H9 (cell line): Measurements from ENCODE around the gene CRNKL1. TPM values are rescaled to one million over a fixed set of nuclear protein-coding genes. Genes with fewer than 3 reads are reported as not detected.

Experiments
- DNase-seq: peaks from one replicate; pipeline ENCODE4 v3.0.0-alpha.2; 2017
- H2AFZ ChIP-seq: one replicate; pipeline ENCODE4 v1.6.1; 2013; ENCODE audit warnings: mild to moderate bottlenecking, low read length, control low read depth, moderate library complexity
- H2AK5ac ChIP-seq: 2 replicates; pipeline ENCODE4 v1.6.1; 2013; ENCODE audit warnings: low read length, control low read depth, mixed read lengths; ENCODE audit not compliant: insufficient read length
- H2BK120ac ChIP-seq: one replicate; pipeline ENCODE4 v1.6.1; 2013; ENCODE audit warnings: low read depth, mild to moderate bottlenecking, low read length, control low read depth, inconsistent platforms; ENCODE audit not compliant: poor library complexity, severe bottlenecking
- H2BK12ac ChIP-seq: 2 replicates; pipeline ENCODE4 v1.6.1; 2013; ENCODE audit warnings: low read length, control low read depth, mixed read lengths, low read depth; ENCODE audit not compliant: insufficient read length
- H2BK15ac ChIP-seq: 2 replicates; pipeline ENCODE4 v1.6.1; 2013; ENCODE audit warnings: low read depth, low read length, control low read depth
- H2BK20ac ChIP-seq: one replicate; pipeline ENCODE4 v1.6.1; 2013; ENCODE audit warnings: low read depth, mild to moderate bottlenecking, low read length, control low read depth, inconsistent platforms; ENCODE audit not compliant: poor library complexity, severe bottlenecking
- H2BK5ac ChIP-seq: 2 replicates; pipeline ENCODE4 v1.6.1; 2013; ENCODE audit warnings: low read length, control low read depth, mixed read lengths; ENCODE audit not compliant: insufficient read length
- H3K14ac ChIP-seq: 2 replicates; pipeline ENCODE4 v1.6.1; 2013; ENCODE audit warnings: low read length, control low read depth; ENCODE audit not compliant: insufficient read depth
- H3K18ac ChIP-seq: 2 replicates; pipeline ENCODE4 v1.6.1; 2013; ENCODE audit warnings: low read depth, mild to moderate bottlenecking, mixed read lengths, low read length, control low read depth; ENCODE audit not compliant: insufficient read length
- H3K23ac ChIP-seq: 2 replicates; pipeline ENCODE4 v1.6.1; 2013; ENCODE audit warnings: low read length, control low read depth, mixed read lengths, low read depth; ENCODE audit not compliant: insufficient read length
- H3K23me2 ChIP-seq: 2 replicates; pipeline ENCODE4 v1.6.1; 2013; ENCODE audit warnings: low read depth, mild to moderate bottlenecking, mixed read lengths, low read length, control low read depth; ENCODE audit not compliant: insufficient read length, poor library complexity, severe bottlenecking
- H3K27ac ChIP-seq: 2 replicates; pipeline ENCODE4 v1.5.1; 2013; ENCODE audit warnings: low read length, control low read depth, mixed read lengths, low read depth; ENCODE audit not compliant: insufficient read length
- H3K27me3 ChIP-seq: 2 replicates; pipeline ENCODE4 v1.6.1; 2013; ENCODE audit warnings: low read length, control low read depth, inconsistent platforms; ENCODE audit not compliant: insufficient read depth
- H3K4ac ChIP-seq: 2 replicates; pipeline ENCODE4 v1.6.1; 2013; ENCODE audit warnings: low read depth, mild to moderate bottlenecking, control low read depth, inconsistent platforms, low read length, moderate library complexity
- H3K4me1 ChIP-seq: 2 replicates; pipeline ENCODE4 v1.6.1; 2013; ENCODE audit warnings: low read length, control low read depth, inconsistent platforms; ENCODE audit not compliant: insufficient read depth
- H3K4me2 ChIP-seq: 2 replicates; pipeline ENCODE4 v1.6.1; 2013; ENCODE audit warnings: low read length, control low read depth, mixed read lengths; ENCODE audit not compliant: insufficient read length, insufficient read depth
- H3K56ac ChIP-seq: 2 replicates; pipeline ENCODE4 v1.6.1; 2013; ENCODE audit warnings: low read depth, mild to moderate bottlenecking, mixed read lengths, low read length, control low read depth; ENCODE audit not compliant: insufficient read length
- H3K79me1 ChIP-seq: 2 replicates; pipeline ENCODE4 v1.6.1; 2013; ENCODE audit warnings: low read depth, mild to moderate bottlenecking, moderate library complexity, low read length, control low read depth, inconsistent platforms; ENCODE audit not compliant: insufficient read depth, poor library complexity, severe bottlenecking
- H3K79me2 ChIP-seq: 2 replicates; pipeline ENCODE4 v1.6.1; 2013; ENCODE audit warnings: low read length, control low read depth, inconsistent platforms; ENCODE audit not compliant: insufficient read depth
- H3K9ac ChIP-seq: 2 replicates; pipeline ENCODE4 v1.6.1; 2013; ENCODE audit warnings: low read length, control low read depth, mixed read lengths; ENCODE audit not compliant: insufficient read length; ENCODE audit errors: extremely low read depth
- H3K9me3 ChIP-seq: one replicate; pipeline ENCODE4 v1.6.1; 2013; ENCODE audit warnings: low read depth, low read length, inconsistent platforms; ENCODE audit not compliant: control insufficient read depth
- H3T11ph ChIP-seq: one replicate; pipeline ENCODE4 v1.6.1; 2013; ENCODE audit warnings: mild to moderate bottlenecking, low read length, control low read depth, inconsistent platforms
- H4K20me1 ChIP-seq: one replicate; pipeline ENCODE4 v1.6.1; 2013; ENCODE audit not compliant: control insufficient read depth, insufficient read length, insufficient read depth
- H4K5ac ChIP-seq: 2 replicates; pipeline ENCODE4 v1.6.1; 2013; ENCODE audit warnings: low read depth, mild to moderate bottlenecking, mixed read lengths, low read length, control low read depth; ENCODE audit not compliant: insufficient read length
- H4K8ac ChIP-seq: replicated peaks from 2 replicates; pipeline ENCODE4 v1.6.1; 2013; ENCODE audit warnings: low read length, control low read depth, mixed read lengths, low read depth; ENCODE audit not compliant: insufficient read length
- H4K91ac ChIP-seq: 2 replicates; pipeline ENCODE4 v1.6.1; 2013; ENCODE audit warnings: low read depth, mild to moderate bottlenecking, moderate library complexity, mixed read lengths, low read length, control low read depth; ENCODE audit not compliant: insufficient read length
- H3K27ac Mint-ChIP-seq, 3 experiments: 2 replicates in 2 of 3; 3 replicates in 1 of 3; pipeline ENCODE4 v1.8.0; 2020 to 2021; ENCODE audit warnings: mixed read lengths in 3 of 3, mild to moderate bottlenecking in 1 of 3, moderate library complexity in 1 of 3
- H3K27me3 Mint-ChIP-seq: 2 replicates; pipeline ENCODE4 v1.8.0; 2021; ENCODE audit warnings: low read depth, mild to moderate bottlenecking, moderate library complexity, mixed read lengths
- H3K36me3 Mint-ChIP-seq, 3 experiments: 2 replicates in 2 of 3; 3 replicates in 1 of 3; pipeline ENCODE4 v1.8.0; 2020 to 2021; ENCODE audit warnings: low read depth in 3 of 3, mixed read lengths in 3 of 3; ENCODE audit not compliant: insufficient read depth in 1 of 3
- H3K4me1 Mint-ChIP-seq, 2 experiments: 2 replicates each; pipeline ENCODE4 v1.8.0; 2020; ENCODE audit warnings: mixed read lengths in 2 of 2
- H3K4me3 Mint-ChIP-seq, 2 experiments: 2 replicates in 1 of 2; 3 replicates in 1 of 2; pipeline ENCODE4 v1.8.0; 2020 to 2021; ENCODE audit warnings: mild to moderate bottlenecking in 2 of 2, mixed read lengths in 2 of 2, moderate library complexity in 1 of 2
- H3K9me3 Mint-ChIP-seq, 2 experiments: 2 replicates in 1 of 2; 3 replicates in 1 of 2; pipeline ENCODE4 v1.8.0; 2020; ENCODE audit warnings: mild to moderate bottlenecking in 2 of 2, mixed read lengths in 2 of 2, moderate library complexity in 1 of 2
- WGBS: extraction: QIAGEN DNeasy Blood & Tissue Kit; methylation state at CpG from one replicate; pipeline ENCODE4 v1.1.7; 2013; ENCODE audit warnings: missing lambda C conversion rate, low lambda C conversion rate, mixed read lengths; ENCODE audit not compliant: insufficient read length; ENCODE audit errors: extremely low coverage; 5-methylcytosine and 5-hydroxymethylcytosine counted together
- total RNA-seq: library from RNA; stranded (reverse); gene quantifications from 2 replicates; pipeline ENCODE4 v1.2.1, GENCODE V29; 2021
- TF ChIP-seq, protein P1 (sequence below): fragments of 200-600 bp; sonication (generic); conservative IDR thresholded peaks from 3 replicates; pipeline ENCODE4 v1.8.0; 2021; ENCODE audit warnings: antibody characterized with exemption, mild to moderate bottlenecking

CRNKL1 gene
- total RNA-seq, 1 experiment from 2014 or later, result 30.2 TPM

DNA sequence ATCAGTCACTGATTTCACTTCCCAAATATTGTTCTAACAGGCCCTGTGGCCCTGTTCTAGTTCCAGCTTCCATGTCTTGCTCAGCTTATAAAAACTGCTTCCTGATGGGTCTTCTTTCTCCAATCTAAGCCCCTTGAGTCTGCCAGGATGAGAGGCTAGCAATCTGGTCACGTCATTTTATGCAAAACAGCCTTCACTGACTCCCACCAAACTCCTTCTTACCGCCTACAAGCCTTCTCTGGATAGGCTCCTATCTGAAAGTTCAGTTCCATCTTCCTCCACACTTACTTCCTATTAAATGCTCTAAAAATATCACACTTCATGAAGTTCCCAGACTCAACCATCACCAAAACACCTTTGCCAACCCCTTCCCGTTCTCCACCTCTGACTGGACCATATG lies 15.5 kb downstream of the CRNKL1 start:
- Mint-ChIP-seq H3K27me3 (no peaks in the 10 kb centered on the region), H3K27ac (no peak overlapping the region), H3K4me3 (no peak overlapping the region), H3K4me1 (peaks cover 5% of the 10 kb centered on the region in 2 experiments), H3K36me3 (peaks cover 19 to 89% (median 69%) of the 10 kb centered on the region in 3 experiments; a peak in 5 of 7 replicates), H3K9me3 (no peaks in the 10 kb centered on the region)
- Histone ChIP-seq H2BK12ac (no peak overlapping the region), H3K27ac (no peak overlapping the region), H3K9me3 (no peaks in the 10 kb centered on the region), H2BK20ac (no peak overlapping the region), H3K4ac (no peak overlapping the region), H3K18ac (no peak overlapping the region), H3K4me1 (no peaks in the 10 kb centered on the region; the same call in 1 of the 2 replicates), H3K23ac (no peak overlapping the region), H4K8ac (no peak overlapping the region), H3K79me2 (no peaks in the 10 kb centered on the region), H3K4me2 (no peak overlapping the region), H3K23me2 (no peaks in the 10 kb centered on the region), H3K9ac (no peak overlapping the region), H4K91ac (no peak overlapping the region), H3K79me1 (no peaks in the 10 kb centered on the region), H2BK15ac (no peak overlapping the region), H2AFZ (no peak overlapping the region), H3K56ac (no peak overlapping the region), H4K5ac (no peak overlapping the region), H2AK5ac (no peak overlapping the region), H2BK5ac (no peak overlapping the region), H2BK120ac (no peak overlapping the region), H3K14ac (no peak overlapping the region), H4K20me1 (no peaks in the 10 kb centered on the region), H3T11ph (no peak overlapping the region), H3K27me3 (no peaks in the 10 kb centered on the region)
- no peak for DNase-seq
- WGBS, result no CpG with 5 or more reads among the region's 3 CpGs
- TF ChIP-seq, protein P1, sequence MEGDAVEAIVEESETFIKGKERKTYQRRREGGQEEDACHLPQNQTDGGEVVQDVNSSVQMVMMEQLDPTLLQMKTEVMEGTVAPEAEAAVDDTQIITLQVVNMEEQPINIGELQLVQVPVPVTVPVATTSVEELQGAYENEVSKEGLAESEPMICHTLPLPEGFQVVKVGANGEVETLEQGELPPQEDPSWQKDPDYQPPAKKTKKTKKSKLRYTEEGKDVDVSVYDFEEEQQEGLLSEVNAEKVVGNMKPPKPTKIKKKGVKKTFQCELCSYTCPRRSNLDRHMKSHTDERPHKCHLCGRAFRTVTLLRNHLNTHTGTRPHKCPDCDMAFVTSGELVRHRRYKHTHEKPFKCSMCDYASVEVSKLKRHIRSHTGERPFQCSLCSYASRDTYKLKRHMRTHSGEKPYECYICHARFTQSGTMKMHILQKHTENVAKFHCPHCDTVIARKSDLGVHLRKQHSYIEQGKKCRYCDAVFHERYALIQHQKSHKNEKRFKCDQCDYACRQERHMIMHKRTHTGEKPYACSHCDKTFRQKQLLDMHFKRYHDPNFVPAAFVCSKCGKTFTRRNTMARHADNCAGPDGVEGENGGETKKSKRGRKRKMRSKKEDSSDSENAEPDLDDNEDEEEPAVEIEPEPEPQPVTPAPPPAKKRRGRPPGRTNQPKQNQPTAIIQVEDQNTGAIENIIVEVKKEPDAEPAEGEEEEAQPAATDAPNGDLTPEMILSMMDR, result no peak
